HG03025 (cell line): ENCODE measurements around the gene KDM6A.
"Not testable (repeated sequence)": the region's sequence is repeated elsewhere in the genome, so short reads cannot be mapped to it uniquely, and the experiment has no call there.

ENCODE experiments used
- ATAC-seq: cut with Tn5 transposase; IDR thresholded peaks from one replicate; pipeline ENCODE4 v1.9.1; 2021; ENCODE audit warnings: mild to moderate bottlenecking, moderate library complexity; ENCODE audit not compliant: unreplicated experiment, low FRiP score

Gene KDM6A

GRCh38 chrX:44872821-44873414 lies at the start of gene KDM6A:
TSS of gene KDM6A (plus strand) at chrX:44873188. CDS start at chrX:44873552, 364 bp downstream.
- ATAC-seq: peak; percentile 90

GRCh38 chrX:44823193-44823592 lies 49.8 kb upstream of the KDM6A start:
- ATAC-seq: not testable (repeated sequence)

- ATAC-seq: no peak
Observed at GRCh38 chrX:44828008-44828605, 44.9 kb upstream of the KDM6A start.

- no peak for ATAC-seq
Observed at GRCh38 chrX:44829832-44830231, 43.2 kb upstream of the KDM6A start.

- ATAC-seq: no peak
Observed at GRCh38 chrX:44842550-44843317, 30.3 kb upstream of the KDM6A start.

GRCh38 chrX:44843318-44843702 lies 29.7 kb upstream of the KDM6A start:
- no peak for ATAC-seq

- ATAC-seq: no peak
Observed at GRCh38 chrX:44843753-44844152, 29.2 kb upstream of the KDM6A start, which contains the start of gene DUSP21. TSS of gene DUSP21 (plus strand) at chrX:44844021. CDS start at chrX:44844133, 112 bp downstream.

- no peak for ATAC-seq
Observed at GRCh38 chrX:44844204-44844603, 28.8 kb upstream of the KDM6A start.

- ATAC-seq: not testable (repeated sequence)
Observed at GRCh38 chrX:44850891-44851290, 22.1 kb upstream of the KDM6A start.

- ATAC-seq: no peak
Observed at GRCh38 chrX:44871114-44871645, 1.8 kb upstream of the KDM6A start.

- ATAC-seq: peak; percentile 26
Observed at GRCh38 chrX:44871931-44872820, 812 bp upstream of the KDM6A start.

- ATAC-seq: peak; percentile 13
Observed at GRCh38 chrX:44873415-44874276, 658 bp downstream of the KDM6A start.

- ATAC-seq: no peak
Observed at GRCh38 chrX:44874420-44875184, 1.6 kb downstream of the KDM6A start.

GRCh38 chrX:44875185-44875489 lies 2.1 kb downstream of the KDM6A start:
- no peak for ATAC-seq

- no peak for ATAC-seq
Observed at GRCh38 chrX:44876086-44876485, 3.1 kb downstream of the KDM6A start.

GRCh38 chrX:44876767-44877166 lies 3.8 kb downstream of the KDM6A start:
- no peak for ATAC-seq

GRCh38 chrX:44878780-44879179 lies 5.8 kb downstream of the KDM6A start:
- no peak for ATAC-seq

GRCh38 chrX:44881549-44881948 lies 8.6 kb downstream of the KDM6A start:
- ATAC-seq: no peak

- no peak for ATAC-seq
Observed at GRCh38 chrX:44882635-44883034, 9.6 kb downstream of the KDM6A start.
